ENCODE measurements around the gene TCHHL1. TPM values are rescaled to one million over a fixed set of nuclear protein-coding genes. Genes with fewer than 3 reads are reported as not detected.

The TCHHL1 gene
- total RNA-seq, 1 experiment from 2014 or later: not detected

GRCh38 chr1:152111515-152111968 is 22.7 kb upstream of the TCHHL1 start (continued):
- TF ChIP-seq STAT6 (CRISPR knock-in tag; conservative IDR thresholded peaks at IDR 0.05; ENCODE audit: low read depth): no peak
- TF ChIP-seq ZNF219 (CRISPR knock-in tag; IDR thresholded peaks at IDR 0.05; ENCODE audit: borderline replicate concordance): peak; percentile 93; the same call in 1 of the 2 replicates
- no peak for TF ChIP-seq ZNF416 (CRISPR knock-in tag; IDR thresholded peaks at IDR 0.05)
- TF ChIP-seq MLX (CRISPR knock-in tag; IDR thresholded peaks at IDR 0.05): no peak
- no peak for TF ChIP-seq EMX1 (CRISPR knock-in tag; IDR thresholded peaks at IDR 0.05)
- no peak for TF ChIP-seq SOX15 (CRISPR knock-in tag; IDR thresholded peaks at IDR 0.05)
- no peak for TF ChIP-seq ZMAT4 (CRISPR knock-in tag; IDR thresholded peaks at IDR 0.05)
- TF ChIP-seq JAZF1 (CRISPR knock-in tag; IDR thresholded peaks at IDR 0.05): no peak
- peak; percentile 48; the same call in 1 of the 2 replicates for TF ChIP-seq PRDM15 (CRISPR knock-in tag; IDR thresholded peaks at IDR 0.05)
- TF ChIP-seq KAT7 (CRISPR knock-in tag; IDR thresholded peaks at IDR 0.05; ENCODE audit: borderline replicate concordance): peak; percentile 90
- no peak for TF ChIP-seq ATF3 (CRISPR knock-in tag; conservative IDR thresholded peaks at IDR 0.05)
- peak; percentile 48; the same call in 1 of the 2 replicates for TF ChIP-seq ZNF138 (CRISPR knock-in tag; conservative IDR thresholded peaks at IDR 0.05)
- TF ChIP-seq NFATC4 (CRISPR knock-in tag; IDR thresholded peaks at IDR 0.05): no peak
- peak; percentile 95 for TF ChIP-seq ESRRA (CRISPR knock-in tag; IDR thresholded peaks at IDR 0.05; ENCODE audit: borderline replicate concordance)
- peak; percentile 90; the same call in 1 of the 2 replicates for TF ChIP-seq ZBTB21 (CRISPR knock-in tag; IDR thresholded peaks at IDR 0.05; ENCODE audit: borderline replicate concordance)
- TF ChIP-seq GTF2I (CRISPR knock-in tag; conservative IDR thresholded peaks at IDR 0.05): no peak
- peak; percentile 97 for TF ChIP-seq TEAD1 (CRISPR knock-in tag; IDR thresholded peaks at IDR 0.05)
- 0 out of 2 replicates have a peak, but pooled peaks have one; percentile 36 for TF ChIP-seq NR1H2 (CRISPR knock-in tag; IDR thresholded peaks at IDR 0.05)
- peak; percentile 89; the same call in 1 of the 2 replicates for TF ChIP-seq NR3C1 (CRISPR knock-in tag; conservative IDR thresholded peaks at IDR 0.05; ENCODE audit: low read depth)
- TF ChIP-seq ZNF512 (CRISPR knock-in tag; IDR thresholded peaks at IDR 0.05; ENCODE audit: borderline replicate concordance): peak; percentile 36; the same call in 1 of the 2 replicates
- peak; percentile 73; the same call in 1 of the 2 replicates for TF ChIP-seq ZNF317 (CRISPR knock-in tag; IDR thresholded peaks at IDR 0.05; ENCODE audit: borderline replicate concordance, low read depth)
- no peak; the same call in 1 of the 2 replicates for TF ChIP-seq NFYB (CRISPR knock-in tag; conservative IDR thresholded peaks at IDR 0.05; ENCODE audit: low read depth)
- no peak for TF ChIP-seq RORB (CRISPR knock-in tag; IDR thresholded peaks at IDR 0.05)
- TF ChIP-seq PRRX2 (CRISPR knock-in tag; IDR thresholded peaks at IDR 0.05): no peak
- peak; percentile 64; the same call in 1 of the 2 replicates for TF ChIP-seq ZNF263 (CRISPR knock-in tag; IDR thresholded peaks at IDR 0.05; ENCODE audit: low read depth)
- TF ChIP-seq SMAD4 (CRISPR knock-in tag; IDR thresholded peaks at IDR 0.05): peak; percentile 74
- TF ChIP-seq FOXJ3 (CRISPR knock-in tag; IDR thresholded peaks at IDR 0.05; ENCODE audit: borderline replicate concordance): 0 out of 2 replicates have a peak, but pooled peaks have one; percentile 14
- peak; percentile 94 for TF ChIP-seq E2F5 (CRISPR knock-in tag; IDR thresholded peaks at IDR 0.05)
- TF ChIP-seq MXD4 (CRISPR knock-in tag; IDR thresholded peaks at IDR 0.05; ENCODE audit: borderline replicate concordance): no peak
- peak; percentile 80; the same call in 1 of the 2 replicates for TF ChIP-seq USF1 (CRISPR knock-in tag; IDR thresholded peaks at IDR 0.05)

Data from WTC11 (cell line).